Measurements from ENCODE around the gene FOXJ1.

Gene FOXJ1

GRCh38 chr17:76137351-76138233 lies 3.5 kb downstream of the FOXJ1 start:
- H3K36me3 ChIP-seq (ENCODE audit: control insufficient read depth, insufficient read depth, low read length, severe bottlenecking) = no peaks in the 10 kb centered on the region
- peaks cover 71% of the 10 kb centered on the region for H3K27me3 ChIP-seq (replicated peaks; ENCODE audit: control insufficient read depth, insufficient read depth, low read length)
- no peak overlapping the region for H3K9ac ChIP-seq (ENCODE audit: low read length)
- no peaks in the 10 kb centered on the region for H3K9me3 ChIP-seq (ENCODE audit: control insufficient read depth, low read length)
- H3K4me3 ChIP-seq (ENCODE audit: low read length) = no peak overlapping the region
- DNase-seq (ENCODE audit: low read depth) = no peak
- peaks cover 14% of the 10 kb centered on the region for H3K4me1 ChIP-seq (ENCODE audit: control insufficient read depth, insufficient read depth, low read length)

GRCh38 chr17:76137001-76137350 lies 4.1 kb downstream of the FOXJ1 start:
- Histone ChIP-seq H3K4me3 (ENCODE audit: low read length) (no peak overlapping the region), H3K36me3 (ENCODE audit: control insufficient read depth, insufficient read depth, low read length, severe bottlenecking) (no peaks in the 10 kb centered on the region), H3K4me1 (ENCODE audit: control insufficient read depth, insufficient read depth, low read length) (peaks cover 14% of the 10 kb centered on the region), H3K9ac (ENCODE audit: low read length) (no peak overlapping the region), H3K9me3 (ENCODE audit: control insufficient read depth, low read length) (no peaks in the 10 kb centered on the region), H3K27me3 (replicated peaks; ENCODE audit: control insufficient read depth, insufficient read depth, low read length) (peaks cover 72% of the 10 kb centered on the region)
- DNase-seq (ENCODE audit: low read depth) = no peak

GRCh38 chr17:76136276-76137000 lies 4.6 kb downstream of the FOXJ1 start:
- H3K36me3 ChIP-seq (ENCODE audit: control insufficient read depth, insufficient read depth, low read length, severe bottlenecking) = no peaks in the 10 kb centered on the region
- no peak overlapping the region for H3K4me3 ChIP-seq (ENCODE audit: low read length)
- no peaks in the 10 kb centered on the region for H3K9me3 ChIP-seq (ENCODE audit: control insufficient read depth, low read length)
- peaks cover 78% of the 10 kb centered on the region for H3K27me3 ChIP-seq (replicated peaks; ENCODE audit: control insufficient read depth, insufficient read depth, low read length)
- DNase-seq (ENCODE audit: low read depth) = no peak
- H3K4me1 ChIP-seq (ENCODE audit: control insufficient read depth, insufficient read depth, low read length) = peaks cover 8% of the 10 kb centered on the region
- no peak overlapping the region for H3K9ac ChIP-seq (ENCODE audit: low read length)

GRCh38 chr17:76135810-76136188 lies 5.2 kb downstream of the FOXJ1 start:
- Histone ChIP-seq H3K4me3 (ENCODE audit: low read length) (no peak overlapping the region), H3K27me3 (replicated peaks; ENCODE audit: control insufficient read depth, insufficient read depth, low read length) (peaks cover 83% of the 10 kb centered on the region), H3K36me3 (ENCODE audit: control insufficient read depth, insufficient read depth, low read length, severe bottlenecking) (no peaks in the 10 kb centered on the region), H3K4me1 (ENCODE audit: control insufficient read depth, insufficient read depth, low read length) (peaks cover 5% of the 10 kb centered on the region), H3K9me3 (ENCODE audit: control insufficient read depth, low read length) (no peaks in the 10 kb centered on the region), H3K9ac (ENCODE audit: low read length) (no peak overlapping the region)
- DNase-seq (ENCODE audit: low read depth) = no peak

- Histone ChIP-seq H3K4me3 (ENCODE audit: low read length) (no peak overlapping the region), H3K9me3 (ENCODE audit: control insufficient read depth, low read length) (no peaks in the 10 kb centered on the region), H3K9ac (ENCODE audit: low read length) (no peak overlapping the region), H3K4me1 (ENCODE audit: control insufficient read depth, insufficient read depth, low read length) (peaks cover 5% of the 10 kb centered on the region), H3K27me3 (replicated peaks; ENCODE audit: control insufficient read depth, insufficient read depth, low read length) (peaks cover 84% of the 10 kb centered on the region), H3K36me3 (ENCODE audit: control insufficient read depth, insufficient read depth, low read length, severe bottlenecking) (no peaks in the 10 kb centered on the region)
- no peak for DNase-seq (ENCODE audit: low read depth)
Measured at GRCh38 chr17:76134911-76135809, 5.9 kb downstream of the FOXJ1 start.

- no peak for DNase-seq (ENCODE audit: low read depth)
- peaks cover 2% of the 10 kb centered on the region for H3K4me1 ChIP-seq (ENCODE audit: control insufficient read depth, insufficient read depth, low read length)
- peaks cover 65% of the 10 kb centered on the region for H3K27me3 ChIP-seq (replicated peaks; ENCODE audit: control insufficient read depth, insufficient read depth, low read length)
Measured at GRCh38 chr17:76132574-76133338, 8.3 kb downstream of the FOXJ1 start.

GRCh38 chr17:76131692-76132573 lies 9.1 kb downstream of the FOXJ1 start:
- peaks cover 2% of the 10 kb centered on the region for H3K4me1 ChIP-seq (ENCODE audit: control insufficient read depth, insufficient read depth, low read length)

More at GRCh38 chr17:76132574-76133338, 8.3 kb downstream of the FOXJ1 start:
- Histone ChIP-seq H3K9ac (ENCODE audit: low read length) (no peak overlapping the region), H3K4me3 (ENCODE audit: low read length) (no peak overlapping the region), H3K9me3 (ENCODE audit: control insufficient read depth, low read length) (no peaks in the 10 kb centered on the region), H3K36me3 (ENCODE audit: control insufficient read depth, insufficient read depth, low read length, severe bottlenecking) (no peaks in the 10 kb centered on the region)

GRCh38 chr17:76131051-76131691 lies 9.9 kb downstream of the FOXJ1 start:
- Histone ChIP-seq H3K9me3 (ENCODE audit: control insufficient read depth, low read length) (no peaks in the 10 kb centered on the region), H3K4me1 (ENCODE audit: control insufficient read depth, insufficient read depth, low read length) (peaks cover 2% of the 10 kb centered on the region), H3K27me3 (replicated peaks; ENCODE audit: control insufficient read depth, insufficient read depth, low read length) (peaks cover 52% of the 10 kb centered on the region), H3K4me3 (ENCODE audit: low read length) (no peak overlapping the region), H3K9ac (ENCODE audit: low read length) (no peak overlapping the region), H3K36me3 (ENCODE audit: control insufficient read depth, insufficient read depth, low read length, severe bottlenecking) (no peaks in the 10 kb centered on the region)
- no peak for DNase-seq (ENCODE audit: low read depth)

More at GRCh38 chr17:76131692-76132573, 9.1 kb downstream of the FOXJ1 start:
- Histone ChIP-seq H3K36me3 (ENCODE audit: control insufficient read depth, insufficient read depth, low read length, severe bottlenecking) (no peaks in the 10 kb centered on the region), H3K9ac (ENCODE audit: low read length) (no peak overlapping the region), H3K27me3 (replicated peaks; ENCODE audit: control insufficient read depth, insufficient read depth, low read length) (peaks cover 58% of the 10 kb centered on the region), H3K4me3 (ENCODE audit: low read length) (no peak overlapping the region), H3K9me3 (ENCODE audit: control insufficient read depth, low read length) (no peaks in the 10 kb centered on the region)
- no peak for DNase-seq (ENCODE audit: low read depth)

- peaks cover 47% of the 10 kb centered on the region for H3K27me3 ChIP-seq (replicated peaks; ENCODE audit: control insufficient read depth, insufficient read depth, low read length)
- H3K9ac ChIP-seq (ENCODE audit: low read length) = no peak overlapping the region
- H3K4me3 ChIP-seq (ENCODE audit: low read length) = no peak overlapping the region
- H3K4me1 ChIP-seq (ENCODE audit: control insufficient read depth, insufficient read depth, low read length) = peaks cover 2% of the 10 kb centered on the region
- H3K36me3 ChIP-seq (ENCODE audit: control insufficient read depth, insufficient read depth, low read length, severe bottlenecking) = no peaks in the 10 kb centered on the region
- no peak for DNase-seq (ENCODE audit: low read depth)
- no peaks in the 10 kb centered on the region for H3K9me3 ChIP-seq (ENCODE audit: control insufficient read depth, low read length)
Measured at GRCh38 chr17:76130473-76130872, 10.6 kb downstream of the FOXJ1 start.
